Measurements from ENCODE around the gene KCNK7. TPM values are rescaled to one million over a fixed set of nuclear protein-coding genes. Genes with fewer than 3 reads are reported as not detected.

KCNK7 gene
- total RNA-seq, 1 donor from 2014 or later, result not detected

DNA sequence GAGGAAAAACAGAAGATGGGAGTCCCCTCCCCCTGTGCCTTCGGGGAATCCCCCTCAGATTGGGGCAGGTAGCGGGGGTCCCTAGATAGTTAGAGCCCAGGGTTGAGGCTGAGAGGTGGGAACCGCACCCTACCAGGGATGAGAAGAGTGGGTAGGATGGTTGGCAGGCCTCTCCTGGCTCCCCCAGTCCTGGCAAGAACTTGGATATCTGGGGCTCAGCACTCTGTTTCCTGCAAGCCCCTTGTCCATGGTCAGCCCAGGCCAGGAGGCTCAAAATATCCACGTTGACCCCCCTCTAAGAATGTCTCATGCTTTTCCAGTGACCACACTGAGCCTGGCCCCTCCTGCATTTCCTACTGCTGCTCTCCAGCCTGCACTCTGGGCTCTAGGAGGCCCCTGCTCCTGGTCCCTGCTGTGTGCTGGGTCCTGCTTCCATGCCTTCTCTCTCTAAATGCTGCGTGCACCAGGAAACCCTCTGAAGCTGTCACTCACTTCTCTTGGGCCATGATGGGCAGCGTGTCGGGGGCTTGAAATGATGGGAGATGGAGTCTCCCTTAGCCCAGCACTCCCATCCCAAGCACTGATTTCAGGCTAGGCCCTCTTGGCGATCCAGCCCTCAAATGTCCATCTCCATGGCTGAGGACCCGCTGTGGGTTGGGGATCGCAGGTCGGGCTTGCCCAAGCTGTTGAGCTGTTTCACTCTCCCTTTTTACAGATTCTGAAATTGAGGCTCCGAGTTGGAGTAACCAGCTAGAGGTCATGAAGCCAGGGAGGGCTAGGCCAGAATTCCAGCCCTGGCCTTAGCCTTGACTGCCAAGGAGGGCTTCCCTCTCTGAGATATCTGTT lies 16.4 kb upstream of the KCNK7 start:
- H3K4me3 ChIP-seq, result peak overlapping the region; percentile 76 to 87
- H3K9me3 ChIP-seq, result no peaks in the 10 kb centered on the region
- DNase-seq (ENCODE audit: low spot score in 2 of 2), result no peak
- H3K4me1 ChIP-seq, result peaks cover 19 to 41% of the 10 kb centered on the region in 2 donors
- peaks cover 2 to 14% of the 10 kb centered on the region in 2 donors for H3K36me3 ChIP-seq
- peak overlapping the region; percentile 90 to 95 for H3K27ac ChIP-seq
- H3K27me3 ChIP-seq, result no peaks in the 10 kb centered on the region
- intact Hi-C loops (cut with DNase I), result loop anchor here (5.0 to 10.0 kb wide), 2 partner anchors 85 to 103 kb away; partner anchors contain the start of genes KAT5 and SCYL1
- TF ChIP-seq CTCF (IDR thresholded peaks at IDR 0.05), result no peak

DNA sequence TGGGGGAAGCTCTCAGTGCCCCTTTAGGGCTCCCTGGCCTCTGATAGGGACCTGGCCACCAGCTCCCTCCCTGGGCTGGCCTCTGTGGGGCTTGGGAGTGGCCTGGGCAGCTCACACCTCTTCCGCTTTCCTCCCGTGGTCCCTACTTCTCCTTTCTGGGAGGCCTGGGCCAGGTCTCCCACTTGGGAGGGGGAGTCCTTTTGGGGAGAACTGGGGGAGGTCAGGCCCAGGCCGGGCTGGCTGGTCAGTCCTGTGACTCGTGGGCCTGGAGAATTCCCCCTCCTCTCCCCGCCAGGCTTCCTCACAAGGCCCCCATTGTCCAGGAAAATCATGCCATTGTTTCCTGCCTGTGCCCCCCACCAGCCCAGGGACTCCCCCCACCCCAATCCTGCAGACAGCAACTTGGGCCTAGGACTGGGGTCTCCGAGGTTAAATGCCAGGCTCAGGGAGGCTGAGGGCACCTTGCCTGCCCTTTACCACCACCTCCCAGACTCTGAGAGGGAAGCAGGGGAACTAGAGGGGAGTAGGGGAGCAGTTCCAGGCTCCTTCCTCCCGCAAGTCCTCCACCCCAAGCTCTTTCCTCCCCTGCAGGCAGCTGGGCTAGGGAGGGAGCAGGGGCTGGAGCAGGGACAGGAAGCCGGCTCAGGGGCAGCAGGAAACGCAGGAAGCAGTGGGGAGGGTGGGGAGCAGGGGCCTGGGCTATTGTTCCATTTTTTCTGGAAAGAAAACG lies 15.6 kb upstream of the KCNK7 start:
- Histone ChIP-seq H3K36me3 (peaks cover 3 to 14% of the 10 kb centered on the region in 2 donors), H3K27me3 (no peaks in the 10 kb centered on the region), H3K9me3 (no peaks in the 10 kb centered on the region), H3K27ac (peak overlapping the region; percentile 50 to 95), H3K4me1 (peaks cover 11 to 40% of the 10 kb centered on the region in 2 donors), H3K4me3 (peak overlapping the region; percentile 76 to 87)
- TF ChIP-seq CTCF (IDR thresholded peaks at IDR 0.05), result no peak
- intact Hi-C loops (cut with DNase I), result loop anchor here (5.0 to 10.0 kb wide), 2 partner anchors 84 to 104 kb away; partner anchors contain the start of genes KAT5 and SCYL1
- no peak for DNase-seq (ENCODE audit: low spot score in 2 of 2)

GRCh38 chr11:65610404-65610803 lies 14.8 kb upstream of the KCNK7 start:
- peak overlapping the region; percentile 50 to 95 for H3K27ac ChIP-seq
- intact Hi-C loops (cut with DNase I), result loop anchor here (5.0 to 10.0 kb wide), 2 partner anchors 83 to 104 kb away; partner anchors contain the start of genes KAT5 and SCYL1
- H3K4me3 ChIP-seq, result peak overlapping the region in 1 of 2 donors; percentile 76
- H3K27me3 ChIP-seq, result no peaks in the 10 kb centered on the region
- no peak for TF ChIP-seq CTCF (IDR thresholded peaks at IDR 0.05)
- no peak for DNase-seq (ENCODE audit: low spot score in 2 of 2)
- H3K4me1 ChIP-seq, result peaks cover 8 to 40% of the 10 kb centered on the region in 2 donors
- H3K9me3 ChIP-seq, result no peaks in the 10 kb centered on the region
- H3K36me3 ChIP-seq, result peaks cover 11 to 20% of the 10 kb centered on the region in 2 donors

GRCh38 chr11:65609665-65610064 lies 14.1 kb upstream of the KCNK7 start:
- Histone ChIP-seq H3K4me1 (peaks cover 8 to 40% of the 10 kb centered on the region in 2 donors), H3K27ac (no peak overlapping the region), H3K27me3 (no peaks in the 10 kb centered on the region), H3K4me3 (no peak overlapping the region), H3K36me3 (peaks cover 19 to 27% of the 10 kb centered on the region in 2 donors), H3K9me3 (no peaks in the 10 kb centered on the region)
- DNase-seq (ENCODE audit: low spot score in 2 of 2), result no peak
- intact Hi-C loops (cut with DNase I), result loop anchor here (5.0 to 10.0 kb wide), 2 partner anchors 82 to 105 kb away; partner anchors contain the start of genes KAT5 and SCYL1
- TF ChIP-seq CTCF (IDR thresholded peaks at IDR 0.05), result no peak

DNA sequence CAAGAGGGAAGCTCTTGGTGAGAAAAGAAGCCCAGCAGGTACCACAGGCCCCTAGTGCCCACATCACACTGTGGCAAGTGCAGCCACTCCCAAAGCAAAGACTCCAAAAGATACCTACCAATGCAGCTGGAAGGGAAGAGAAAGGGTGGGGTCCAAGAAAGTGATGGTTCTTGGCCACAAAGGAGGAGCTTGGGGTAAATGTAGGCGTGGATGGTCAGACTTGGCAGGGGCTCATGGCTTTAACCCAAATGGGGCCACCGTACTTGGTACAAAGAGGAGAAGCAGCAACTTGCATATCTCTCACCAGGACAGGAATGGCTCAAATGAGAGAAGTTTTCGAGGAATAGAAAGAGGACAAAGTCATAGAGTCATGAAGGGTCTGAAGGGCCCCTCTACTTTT lies 13.6 kb upstream of the KCNK7 start:
- no peak overlapping the region for H3K4me3 ChIP-seq
- H3K27ac ChIP-seq, result no peak overlapping the region
- H3K27me3 ChIP-seq, result no peaks in the 10 kb centered on the region
- no peak for DNase-seq (ENCODE audit: low spot score in 2 of 2)
- TF ChIP-seq CTCF (IDR thresholded peaks at IDR 0.05), result no peak
- peaks cover 23 to 32% of the 10 kb centered on the region in 2 donors for H3K36me3 ChIP-seq
- intact Hi-C loops (cut with DNase I), result no loop called here
- H3K4me1 ChIP-seq, result peaks cover 8 to 40% of the 10 kb centered on the region in 2 donors
- no peaks in the 10 kb centered on the region for H3K9me3 ChIP-seq
